Mesodermal cell (in vitro differentiated cells): Measurements from ENCODE around the gene PROM2.
"Not testable (repeated sequence)": the region's sequence is repeated elsewhere in the genome, so short reads cannot be mapped to it uniquely, and the experiment has no call there.

Source experiments
- H3K27ac ChIP-seq: 2 replicates; pipeline ENCODE4 v1.7.0; 2013; ENCODE audit warnings: mild to moderate bottlenecking, low read depth, low read length, moderate library complexity; ENCODE audit not compliant: severe bottlenecking
- H3K36me3 ChIP-seq: 2 replicates; pipeline ENCODE4 v1.7.1; 2013; ENCODE audit warnings: mild to moderate bottlenecking, low read length, moderate library complexity; ENCODE audit not compliant: control insufficient read depth, insufficient read depth
- H3K4me1 ChIP-seq: one replicate; pipeline ENCODE4 v1.7.1; 2013; ENCODE audit warnings: mild to moderate bottlenecking, low read length; ENCODE audit not compliant: insufficient read depth, control insufficient read depth, poor library complexity, severe bottlenecking
- H3K4me3 ChIP-seq: 2 replicates; pipeline ENCODE4 v1.7.0; 2013; ENCODE audit warnings: low read length, control low read depth, mild to moderate bottlenecking; ENCODE audit not compliant: insufficient read depth, poor library complexity, severe bottlenecking; ENCODE audit errors: extremely low read depth
- H3K9me3 ChIP-seq: 2 replicates; pipeline ENCODE4 v1.7.1; 2013; ENCODE audit warnings: mild to moderate bottlenecking, low read length, moderate library complexity; ENCODE audit not compliant: control insufficient read depth
- WGBS, 2 experiments: methylation state at CpG; one replicate each; pipeline ENCODE4 v1.1.5; 2013; ENCODE audit warnings: missing lambda C conversion rate in 2 of 2; ENCODE audit not compliant: insufficient coverage in 2 of 2; 5-methylcytosine and 5-hydroxymethylcytosine counted together

PROM2 gene

GRCh38 chr2:95269036-95269680, 5.1 kb upstream of the PROM2 start:
- whole genome bisulfite sequencing, 2 experiments: 89 to 91% methylated on average over 7 of the region's 10 CpGs
- Histone ChIP-seq H3K4me3 (no peak overlapping the region), H3K27ac (no peak overlapping the region), H3K4me1 (no peaks in the 10 kb centered on the region), H3K9me3 (no peaks in the 10 kb centered on the region), H3K36me3 (no peaks in the 10 kb centered on the region)

- not testable (repeated sequence) for H3K4me1 ChIP-seq, H3K27ac ChIP-seq, H3K9me3 ChIP-seq, H3K4me3 ChIP-seq, H3K36me3 ChIP-seq
- 80 to 85% methylated on average over 2 to 5 of the region's 5 CpGs for WGBS, 2 experiments
Observed at GRCh38 chr2:95269745-95270144, 4.5 kb upstream of the PROM2 start.

- Histone ChIP-seq H3K4me3 (no peak overlapping the region), H3K36me3 (no peaks in the 10 kb centered on the region), H3K9me3 (no peaks in the 10 kb centered on the region), H3K4me1 (no peaks in the 10 kb centered on the region), H3K27ac (no peak overlapping the region)
- 87 to 93% methylated on average over 7 to 8 of the region's 8 CpGs for WGBS, 2 experiments
Observed at GRCh38 chr2:95270541-95271081, 3.6 kb upstream of the PROM2 start.

DNA sequence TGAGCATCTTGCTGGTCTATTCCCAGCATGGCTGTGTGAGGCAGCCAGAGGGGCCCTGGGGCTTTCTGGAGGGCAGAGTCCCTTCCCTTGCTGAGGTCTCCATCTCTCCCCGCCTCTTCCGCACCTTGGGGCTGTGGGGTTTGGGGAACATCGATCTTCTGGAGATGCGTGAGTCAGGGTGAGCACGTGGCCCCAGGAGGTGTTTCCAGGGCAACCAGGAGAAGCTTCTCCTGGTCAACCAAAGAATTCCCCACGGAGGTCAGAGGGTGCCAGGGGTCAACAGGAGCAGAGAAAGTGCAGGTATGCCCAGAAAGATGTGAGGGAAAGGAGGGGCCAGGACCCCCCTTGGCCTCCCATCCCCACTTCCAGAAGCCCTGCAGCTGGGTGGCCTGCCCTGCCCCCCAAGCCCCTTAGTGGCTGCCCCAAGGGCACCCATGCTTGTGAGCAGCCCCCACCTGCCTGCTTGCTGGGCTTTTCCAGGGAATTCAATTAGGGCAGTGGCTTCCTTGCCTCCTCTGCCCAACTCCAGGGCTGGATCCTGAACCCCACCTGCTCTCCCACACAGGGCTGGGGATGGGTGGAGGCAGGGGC, 2.8 kb upstream of the PROM2 start:
- WGBS, 2 experiments: 67 to 90% methylated on average over 3 to 4 of the region's 6 CpGs

GRCh38 chr2:95272299-95272751, 1.9 kb upstream of the PROM2 start:
- 85 to 88% methylated on average over 1 to 2 of the region's 6 CpGs for WGBS, 2 experiments
- Histone ChIP-seq H3K4me3 (no peak overlapping the region), H3K4me1 (no peaks in the 10 kb centered on the region), H3K27ac (no peak overlapping the region), H3K36me3 (no peaks in the 10 kb centered on the region), H3K9me3 (no peaks in the 10 kb centered on the region)

More for the DNA sequence above, 2.8 kb upstream of the PROM2 start:
- Histone ChIP-seq H3K36me3 (no peaks in the 10 kb centered on the region), H3K9me3 (no peaks in the 10 kb centered on the region), H3K4me1 (no peaks in the 10 kb centered on the region), H3K27ac (no peak overlapping the region), H3K4me3 (no peak overlapping the region)

DNA sequence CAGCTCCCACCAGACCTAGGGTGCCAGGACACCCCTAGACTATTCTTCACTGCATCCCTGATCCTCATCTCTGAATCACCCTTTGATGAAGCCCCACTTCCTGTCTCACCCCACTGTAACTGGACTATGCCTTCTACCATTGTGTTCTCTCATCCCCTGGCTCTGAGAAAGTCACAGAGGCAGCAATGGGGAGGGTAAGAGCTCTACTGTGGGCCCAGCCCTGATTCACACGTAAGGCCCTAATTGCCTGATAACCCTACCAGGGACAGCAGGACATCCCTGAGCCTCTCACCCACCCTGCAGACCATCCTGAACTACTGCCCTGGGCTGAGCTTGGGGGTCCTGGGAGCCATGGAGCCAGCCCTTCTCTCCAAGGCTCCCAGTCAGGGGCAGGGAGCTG, 1.5 kb upstream of the PROM2 start:
- Histone ChIP-seq H3K27ac (no peak overlapping the region), H3K9me3 (no peaks in the 10 kb centered on the region), H3K36me3 (no peaks in the 10 kb centered on the region), H3K4me3 (no peak overlapping the region), H3K4me1 (no peaks in the 10 kb centered on the region)
- WGBS, 2 experiments: 83% methylated on average over 1 of the region's 1 CpG; no CpG with 5 or more reads in 1 of the 2 experiments

DNA sequence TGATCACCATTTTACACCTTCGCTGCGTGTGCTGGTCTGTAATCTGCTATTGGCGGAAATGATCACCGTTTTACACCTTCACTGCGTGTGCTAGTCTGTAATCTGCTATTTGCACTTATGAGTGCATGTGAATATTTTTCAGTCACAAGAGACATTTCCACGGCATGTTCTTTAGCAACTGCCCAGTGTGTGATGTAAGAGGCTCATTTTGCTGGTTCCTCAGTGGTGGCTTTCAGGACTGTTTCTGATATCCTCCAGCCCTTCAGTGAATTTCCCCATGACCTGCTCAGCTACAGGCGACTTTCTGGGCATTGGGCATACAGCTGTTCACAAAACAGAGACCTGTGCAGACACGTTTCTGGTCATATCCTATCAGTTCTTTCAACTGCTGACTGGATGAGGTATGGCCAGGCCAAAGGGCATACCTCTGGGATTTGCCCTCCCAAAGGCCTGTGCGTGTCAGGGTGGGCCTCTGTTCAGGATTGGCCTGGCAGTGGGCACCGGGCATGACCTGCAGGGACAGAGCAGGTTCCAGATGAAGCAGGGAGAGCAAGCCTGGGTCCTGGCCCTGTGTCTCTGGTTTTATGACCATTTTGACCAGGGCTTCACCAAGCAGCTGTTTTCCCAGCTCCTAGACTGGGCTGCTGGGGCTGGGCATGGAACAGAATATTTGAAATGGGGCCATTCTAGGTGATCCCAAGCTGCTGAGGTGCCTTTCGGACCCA, 521 bp upstream of the PROM2 start:
- WGBS, 2 experiments: 89 to 90% methylated on average over 9 to 11 of the region's 11 CpGs
- no peak overlapping the region for H3K27ac ChIP-seq
- no peaks in the 10 kb centered on the region for H3K4me1 ChIP-seq
- no peaks in the 10 kb centered on the region for H3K9me3 ChIP-seq
- H3K36me3 ChIP-seq: no peaks in the 10 kb centered on the region
- H3K4me3 ChIP-seq: no peak overlapping the region

- Histone ChIP-seq H3K27ac (no peak overlapping the region), H3K4me1 (no peaks in the 10 kb centered on the region)
- 90 to 94% methylated on average over 3 of the region's 4 CpGs for WGBS, 2 experiments
Observed at GRCh38 chr2:95275151-95275515, 884 bp downstream of the PROM2 start.

DNA sequence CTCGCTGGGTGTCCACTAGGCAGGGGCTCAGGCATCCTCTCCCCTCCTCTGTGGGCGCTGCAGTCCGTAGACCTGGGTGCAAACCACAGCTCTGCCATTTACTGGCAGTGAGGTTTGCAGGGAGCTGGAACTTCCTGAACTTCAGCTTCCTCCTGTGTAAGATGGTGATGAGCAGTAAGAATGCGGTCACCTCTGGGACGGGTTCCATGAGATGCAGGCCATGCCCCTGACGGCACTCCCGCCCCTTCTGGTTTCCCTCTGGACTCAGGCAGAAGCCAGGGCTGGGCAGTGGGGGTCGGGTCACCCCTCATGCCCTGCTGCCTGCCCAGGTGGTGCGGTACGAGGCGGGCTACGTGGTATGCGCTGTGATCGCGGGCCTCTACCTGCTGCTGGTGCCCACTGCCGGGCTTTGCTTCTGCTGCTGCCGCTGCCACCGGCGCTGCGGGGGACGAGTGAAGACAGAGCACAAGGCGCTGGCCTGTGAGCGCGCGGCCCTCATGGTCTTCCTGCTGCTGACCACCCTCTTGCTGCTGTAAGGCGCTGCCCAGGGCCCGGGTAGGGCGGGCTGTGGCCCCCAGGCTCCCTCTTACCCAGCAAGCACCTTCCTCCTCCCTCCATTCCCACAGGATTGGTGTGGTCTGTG, 1.5 kb downstream of the PROM2 start:
- 94 to 95% methylated on average over 24 to 27 of the region's 28 CpGs for WGBS, 2 experiments
- H3K27ac ChIP-seq: no peak overlapping the region
- no peaks in the 10 kb centered on the region for H3K4me1 ChIP-seq
- no peaks in the 10 kb centered on the region for H3K9me3 ChIP-seq
- no peak overlapping the region for H3K4me3 ChIP-seq
- H3K36me3 ChIP-seq: no peaks in the 10 kb centered on the region

More at GRCh38 chr2:95275151-95275515, 884 bp downstream of the PROM2 start:
- Histone ChIP-seq H3K36me3 (no peaks in the 10 kb centered on the region), H3K9me3 (no peaks in the 10 kb centered on the region), H3K4me3 (no peak overlapping the region)

GRCh38 chr2:95276244-95276887, 2.1 kb downstream of the PROM2 start:
- no peak overlapping the region for H3K4me3 ChIP-seq
- H3K9me3 ChIP-seq: no peaks in the 10 kb centered on the region
- no peaks in the 10 kb centered on the region for H3K4me1 ChIP-seq
- H3K27ac ChIP-seq: no peak overlapping the region
- WGBS, 2 experiments: 89 to 94% methylated on average over 14 of the region's 22 CpGs
- no peaks in the 10 kb centered on the region for H3K36me3 ChIP-seq
